Lower leg skin (tissue), 4 donors: ENCODE measurements around the gene EEF1G. TPM values are rescaled to one million over a fixed set of nuclear protein-coding genes. Genes with fewer than 3 reads are reported as not detected.

Experiments
- DNase-seq, 2 donors: peaks; one replicate each; pipeline ENCODE4 v3.0.0-alpha.2; 2019; ENCODE audit warnings: low spot score in 2 of 2
- H3K4me3 ChIP-seq: fragments of 200-600 bp; sonication (generic); 2 replicates; pipeline ENCODE4 v1.5.1; 2017; ENCODE audit warnings: mild to moderate bottlenecking, low read depth; ENCODE audit not compliant: poor library complexity, severe bottlenecking
- POLR2A ChIP-seq, 2 donors: fragments of 450-650 bp; IDR thresholded peaks; one replicate each; pipeline ENCODE4 v1.6.1; 2016 to 2017; ENCODE audit warnings: antibody characterized with exemption in 2 of 2, mild to moderate bottlenecking in 1 of 2, moderate library complexity in 1 of 2
- WGBS, 2 donors: methylation state at CpG; one replicate each; pipeline ENCODE4 v1.1.5; 2018; 5-methylcytosine and 5-hydroxymethylcytosine counted together
- intact Hi-C: fragments of 100-400 bp; cut with DNase I; formaldehyde crosslinking; loops from one replicate; pipeline ENCODE4 v1.15.0; 2023; ENCODE audit warnings: low total_unique reads
- microRNA-seq, 2 donors: library from miRNA; unstranded; fragments of <30 nt; microRNA quantifications; one replicate each; pipeline ENCODE4, GENCODE V29; 2016; ENCODE audit warnings: borderline replicate concordance in 2 of 2, borderline number of aligned reads in 1 of 2
- total RNA-seq, 4 donors: library from RNA; depleted of rRNA; stranded (reverse); fragments of >200 nt; gene quantifications; one replicate each; pipeline ENCODE4 v1.1.0, GENCODE V29; 2016
- TF ChIP-seq, protein P1 (sequence below), 3 donors: fragments of 450-650 bp; IDR thresholded peaks; one replicate each; pipeline ENCODE4 v1.5.1; 2016; ENCODE audit warnings: antibody characterized with exemption in 3 of 3, mild to moderate bottlenecking in 3 of 3, moderate library complexity in 2 of 3

EEF1G gene
- total RNA-seq, 4 donors from 2014 or later: 2,343 to 3,224 (median 2,571) TPM

DNA sequence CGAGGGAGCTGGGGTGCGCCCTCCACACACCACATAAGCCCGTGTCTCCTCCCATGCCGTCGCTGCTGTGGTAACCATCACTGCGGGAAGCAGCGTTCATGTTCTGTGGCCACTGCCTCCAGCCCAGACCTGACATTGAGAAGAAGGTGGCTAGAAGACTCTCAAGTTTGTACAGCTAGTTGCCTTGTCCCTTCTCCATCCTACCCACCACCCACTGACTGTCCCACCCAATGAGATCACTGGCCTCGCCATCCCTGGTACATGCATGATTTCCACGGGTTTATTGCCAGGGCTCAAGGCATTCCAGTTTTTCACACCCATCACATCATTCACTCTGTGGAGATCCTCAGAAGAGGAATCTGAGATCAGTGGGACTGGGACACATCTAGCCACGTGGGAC, 60.1 kb downstream of the EEF1G start:
- 75 to 79% methylated on average over 10 of the region's 10 CpGs for WGBS, 2 donors
- intact Hi-C loops: no loop called here
- TF ChIP-seq POLR2A (IDR thresholded peaks at IDR 0.05): no peak
- TF ChIP-seq, protein P1, sequence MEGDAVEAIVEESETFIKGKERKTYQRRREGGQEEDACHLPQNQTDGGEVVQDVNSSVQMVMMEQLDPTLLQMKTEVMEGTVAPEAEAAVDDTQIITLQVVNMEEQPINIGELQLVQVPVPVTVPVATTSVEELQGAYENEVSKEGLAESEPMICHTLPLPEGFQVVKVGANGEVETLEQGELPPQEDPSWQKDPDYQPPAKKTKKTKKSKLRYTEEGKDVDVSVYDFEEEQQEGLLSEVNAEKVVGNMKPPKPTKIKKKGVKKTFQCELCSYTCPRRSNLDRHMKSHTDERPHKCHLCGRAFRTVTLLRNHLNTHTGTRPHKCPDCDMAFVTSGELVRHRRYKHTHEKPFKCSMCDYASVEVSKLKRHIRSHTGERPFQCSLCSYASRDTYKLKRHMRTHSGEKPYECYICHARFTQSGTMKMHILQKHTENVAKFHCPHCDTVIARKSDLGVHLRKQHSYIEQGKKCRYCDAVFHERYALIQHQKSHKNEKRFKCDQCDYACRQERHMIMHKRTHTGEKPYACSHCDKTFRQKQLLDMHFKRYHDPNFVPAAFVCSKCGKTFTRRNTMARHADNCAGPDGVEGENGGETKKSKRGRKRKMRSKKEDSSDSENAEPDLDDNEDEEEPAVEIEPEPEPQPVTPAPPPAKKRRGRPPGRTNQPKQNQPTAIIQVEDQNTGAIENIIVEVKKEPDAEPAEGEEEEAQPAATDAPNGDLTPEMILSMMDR (IDR thresholded peaks at IDR 0.05): no peak
- H3K4me3 ChIP-seq: no peak overlapping the region
- DNase-seq: no peak

DNA sequence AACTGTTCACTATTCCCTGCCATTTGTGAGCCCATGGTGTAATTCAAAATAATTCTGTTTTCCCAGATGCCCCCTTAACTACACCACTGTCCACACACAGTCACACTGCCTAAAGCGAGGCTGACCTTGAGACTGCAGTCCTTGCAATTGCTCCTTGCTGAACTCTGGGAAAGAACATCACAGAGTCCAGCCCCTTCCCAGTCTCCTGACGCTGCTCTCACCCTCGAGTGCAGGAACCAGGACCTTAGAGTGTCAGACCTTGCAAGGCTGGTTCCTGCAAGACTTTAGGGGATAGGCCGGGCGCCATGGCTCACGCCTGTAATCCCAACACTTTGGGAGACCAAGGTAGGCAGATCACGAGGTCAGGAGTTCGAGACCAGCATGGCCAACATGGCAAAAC, 60.7 kb downstream of the EEF1G start:
- TF ChIP-seq, protein P1 (IDR thresholded peaks at IDR 0.05): no peak
- TF ChIP-seq POLR2A (IDR thresholded peaks at IDR 0.05): no peak
- H3K4me3 ChIP-seq: no peak overlapping the region
- no peak for DNase-seq
- 77 to 80% methylated on average over 8 of the region's 8 CpGs for WGBS, 2 donors
- intact Hi-C loops: no loop called here

Small RNA genes within 50 kb of the gene (microRNA-seq; reads per million reads assigned to microRNA genes)
- 0 to 1.4 reads per million in 2 donors for gene MIR6747

Other genes with a start within 250 kb of the EEF1G start
- gene ASRGL1, start 236.4 kb downstream of the EEF1G start, total RNA-seq: 10 to 100 TPM in 1 of 4 donors, 1 to 10 TPM in 2, under 1 TPM in 1; 0.38 to 12.6 (median 2.8) TPM
- not detected for gene SCGB1A1, start 154.9 kb downstream of the EEF1G start, total RNA-seq
- gene AHNAK, start 27.1 kb downstream of the EEF1G start, total RNA-seq: 1,000 to 10,000 TPM; 1,345 to 1,611 (median 1,532) TPM
- gene TUT1, start 17.6 kb upstream of the EEF1G start, total RNA-seq: 10 to 100 TPM; 11.0 to 29.8 (median 15.8) TPM
- gene MTA2, start 28.0 kb upstream of the EEF1G start, total RNA-seq: 100 to 1,000 TPM in 2 of 4 donors, 10 to 100 TPM in 2; 91.3 to 139 (median 98.3) TPM
- 10 to 100 TPM; 39.5 to 61.0 (median 42.9) TPM for gene EML3, start 38.9 kb upstream of the EEF1G start, total RNA-seq
- gene ROM1, start 39.4 kb upstream of the EEF1G start, total RNA-seq: 1 to 10 TPM; 4.0 to 7.6 (median 6.5) TPM
- 10 to 100 TPM; 29.7 to 51.8 (median 35.2) TPM for gene B3GAT3, start 48.1 kb upstream of the EEF1G start, total RNA-seq
- gene GANAB, start 72.7 kb upstream of the EEF1G start, total RNA-seq: 100 to 1,000 TPM in 1 of 4 donors, 10 to 100 TPM in 3; 72.0 to 118 (median 91.4) TPM
- gene INTS5, start 79.4 kb upstream of the EEF1G start, total RNA-seq: 10 to 100 TPM; 28.5 to 32.7 (median 30.2) TPM
- 10 to 100 TPM; 21.3 to 58.4 (median 31.4) TPM for gene C11orf98, start 91.3 kb upstream of the EEF1G start, total RNA-seq
- gene CSKMT, start 91.4 kb upstream of the EEF1G start, total RNA-seq: 10 to 100 TPM in 1 of 4 donors, 1 to 10 TPM in 3; 2.9 to 14.8 (median 7.7) TPM
- gene UQCC3, start 97.8 kb upstream of the EEF1G start, total RNA-seq: 10 to 100 TPM in 2 of 4 donors, 1 to 10 TPM in 2; 7.5 to 12.0 (median 10.3) TPM
- gene LBHD1, start 98.4 kb upstream of the EEF1G start, total RNA-seq: 1 to 10 TPM; 2.5 to 4.6 (median 3.1) TPM
- 100 to 1,000 TPM; 194 to 275 (median 235) TPM for gene UBXN1, start 105.2 kb upstream of the EEF1G start, total RNA-seq
- gene LRRN4CL, start 115.6 kb upstream of the EEF1G start, total RNA-seq: 10 to 100 TPM in 2 of 4 donors, 1 to 10 TPM in 2; 7.3 to 11.6 (median 9.9) TPM
- gene BSCL2, start 133.5 kb upstream of the EEF1G start, total RNA-seq: 10 to 100 TPM; 25.4 to 68.2 (median 45.1) TPM
- not detected for gene GNG3, start 133.8 kb upstream of the EEF1G start, total RNA-seq
- 10 to 100 TPM; 19.9 to 30.8 (median 24.3) TPM for gene HNRNPUL2, start 153.6 kb upstream of the EEF1G start, total RNA-seq
- 10 to 100 TPM; 23.7 to 44.7 (median 33.9) TPM for gene TTC9C, start 154.6 kb upstream of the EEF1G start, total RNA-seq
- 10 to 100 TPM; 13.4 to 35.4 (median 19.0) TPM for gene ZBTB3, start 180.3 kb upstream of the EEF1G start, total RNA-seq
- gene POLR2G, start 187.7 kb upstream of the EEF1G start, total RNA-seq: 10 to 100 TPM; 51.5 to 71.0 (median 57.2) TPM
- gene TAF6L, start 197.5 kb upstream of the EEF1G start, total RNA-seq: 10 to 100 TPM; 21.0 to 79.2 (median 38.2) TPM
- gene TMEM179B, start 213.5 kb upstream of the EEF1G start, total RNA-seq: 10 to 100 TPM; 62.9 to 82.6 (median 81.0) TPM
- 10 to 100 TPM; 12.9 to 41.4 (median 21.0) TPM for gene TMEM223, start 218.1 kb upstream of the EEF1G start, total RNA-seq
- gene NXF1, start 231.5 kb upstream of the EEF1G start, total RNA-seq: 100 to 1,000 TPM in 1 of 4 donors, 10 to 100 TPM in 3; 56.6 to 114 (median 79.6) TPM